Transverse colon (tissue), 4 donors: ENCODE data around the gene EFCAB11. TPM values are rescaled to one million over a fixed set of nuclear protein-coding genes. Genes with fewer than 3 reads are reported as not detected.

Source experiments
- DNase-seq: peaks from one replicate; pipeline ENCODE4 v3.0.0-alpha.2; 2019
- H3K27ac ChIP-seq, 4 donors: fragments of 200-600 bp; sonication (generic); 2 replicates each; pipeline ENCODE4 v1.5.1; 2016 to 2018; ENCODE audit warnings: inconsistent platforms in 4 of 4
- H3K27me3 ChIP-seq: fragments of 200-600 bp; sonication (generic); 2 replicates; pipeline ENCODE4 v1.5.1; 2017; ENCODE audit warnings: inconsistent platforms
- H3K36me3 ChIP-seq, 4 donors: fragments of 200-600 bp; sonication (generic); 2 replicates each; pipeline ENCODE4 v1.5.1; 2017 to 2019; ENCODE audit warnings: inconsistent platforms in 4 of 4
- H3K4me1 ChIP-seq, 4 donors: fragments of 200-600 bp; sonication (generic); 2 replicates each; pipeline ENCODE4 v1.5.1; 2017 to 2020; ENCODE audit warnings: inconsistent platforms in 4 of 4
- H3K4me3 ChIP-seq, 4 donors: fragments of 200-600 bp; sonication (generic); 1 replicate in 1 of 4; 2 replicates in 3 of 4; pipeline versions ENCODE4 v1.5.1 to v1.6.1; 2017 to 2019; ENCODE audit warnings: inconsistent platforms in 4 of 4
- H3K9me3 ChIP-seq, 2 donors: fragments of 200-600 bp; sonication (generic); 2 replicates each; pipeline ENCODE4 v1.5.1; 2017 to 2019; ENCODE audit warnings: inconsistent platforms in 2 of 2
- EP300 ChIP-seq: sonication (generic); formaldehyde crosslinking; IDR thresholded peaks from one replicate; pipeline ENCODE4 v1.6.1; 2017; ENCODE audit warnings: antibody characterized with exemption, low read depth
- POLR2A ChIP-seq: fragments of 450-650 bp; IDR thresholded peaks from one replicate; pipeline ENCODE4 v1.6.1; 2016; ENCODE audit warnings: antibody characterized with exemption, mild to moderate bottlenecking, moderate library complexity
- POLR2AphosphoS5 ChIP-seq, 3 donors: sonication (generic); formaldehyde crosslinking; IDR thresholded peaks; one replicate each; pipeline ENCODE4 v1.6.1; 2016; ENCODE audit warnings: antibody characterized with exemption in 3 of 3
- WGBS, 2 donors: methylation state at CpG; one replicate each; pipeline ENCODE4 v1.1.5; 2018; ENCODE audit warnings: low coverage in 1 of 2; 5-methylcytosine and 5-hydroxymethylcytosine counted together
- in situ Hi-C, 4 donors: fragments of 200-750 bp; cut with MboI; loops; one replicate each; pipeline versions ENCODE4 v1.15.0 to v1.15.1; 2017; ENCODE audit warnings: low sequenced_read_pairs in 3 of 4, low pct_ligation_motif_present in 1 of 4, low pct_unique_long_range_greater_than_20kb in 1 of 4
- intact Hi-C: fragments of 100-400 bp; cut with DNase I; formaldehyde crosslinking; loops from one replicate; pipeline ENCODE4 v1.15.1; 2023; ENCODE audit warnings: low total_unique reads
- total RNA-seq, 4 donors: library from RNA; depleted of rRNA; stranded (reverse); fragments of >200 nt; gene quantifications; one replicate each; pipeline ENCODE4 v1.1.0, GENCODE V29; 2016
- TF ChIP-seq, protein P1 (sequence below), 5 experiments: fragments of 200-600 bp in 3 of 5; fragments of 450-650 bp in 2 of 5; sonication (generic) in 3 of 5; IDR thresholded peaks; 1 replicate in 2 of 5; 2 replicates in 3 of 5; pipeline ENCODE4 v1.5.1; 2016 to 2017; ENCODE audit warnings: antibody characterized with exemption in 5 of 5, inconsistent platforms in 3 of 5, mild to moderate bottlenecking in 2 of 5, moderate library complexity in 1 of 5

EFCAB11 gene
- total RNA-seq, 4 donors from 2014 or later = 6.0 to 6.7 TPM; not detected in 2

DNA sequence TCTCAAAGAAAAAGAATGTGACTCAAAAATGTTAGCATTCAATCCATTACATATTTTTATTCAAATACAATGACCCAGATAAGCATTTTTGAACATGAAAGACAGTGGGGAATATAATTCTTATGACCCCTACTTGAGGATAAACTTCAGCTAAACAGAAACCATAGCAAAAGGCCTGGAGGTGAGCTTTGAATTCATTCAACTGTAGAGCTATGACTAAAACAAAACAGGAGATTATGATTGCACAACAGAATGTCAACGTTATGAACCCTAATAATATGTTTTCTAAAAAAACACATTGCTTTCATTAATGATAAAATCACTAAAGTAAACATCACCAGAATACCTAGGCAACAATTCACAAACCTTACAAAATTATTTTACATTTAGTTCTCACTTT, 27.8 kb downstream of the EFCAB11 start:
- 27 to 36% methylated on average over 1 of the region's 1 CpG for WGBS, 2 donors
- TF ChIP-seq EP300 (no peak), POLR2AphosphoS5 (IDR thresholded peaks at IDR 0.05) (no peak), POLR2A (no peak)
- TF ChIP-seq, protein P1, sequence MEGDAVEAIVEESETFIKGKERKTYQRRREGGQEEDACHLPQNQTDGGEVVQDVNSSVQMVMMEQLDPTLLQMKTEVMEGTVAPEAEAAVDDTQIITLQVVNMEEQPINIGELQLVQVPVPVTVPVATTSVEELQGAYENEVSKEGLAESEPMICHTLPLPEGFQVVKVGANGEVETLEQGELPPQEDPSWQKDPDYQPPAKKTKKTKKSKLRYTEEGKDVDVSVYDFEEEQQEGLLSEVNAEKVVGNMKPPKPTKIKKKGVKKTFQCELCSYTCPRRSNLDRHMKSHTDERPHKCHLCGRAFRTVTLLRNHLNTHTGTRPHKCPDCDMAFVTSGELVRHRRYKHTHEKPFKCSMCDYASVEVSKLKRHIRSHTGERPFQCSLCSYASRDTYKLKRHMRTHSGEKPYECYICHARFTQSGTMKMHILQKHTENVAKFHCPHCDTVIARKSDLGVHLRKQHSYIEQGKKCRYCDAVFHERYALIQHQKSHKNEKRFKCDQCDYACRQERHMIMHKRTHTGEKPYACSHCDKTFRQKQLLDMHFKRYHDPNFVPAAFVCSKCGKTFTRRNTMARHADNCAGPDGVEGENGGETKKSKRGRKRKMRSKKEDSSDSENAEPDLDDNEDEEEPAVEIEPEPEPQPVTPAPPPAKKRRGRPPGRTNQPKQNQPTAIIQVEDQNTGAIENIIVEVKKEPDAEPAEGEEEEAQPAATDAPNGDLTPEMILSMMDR (IDR thresholded peaks at IDR 0.05) = no peak
- in situ Hi-C loops = no loop called here

DNA sequence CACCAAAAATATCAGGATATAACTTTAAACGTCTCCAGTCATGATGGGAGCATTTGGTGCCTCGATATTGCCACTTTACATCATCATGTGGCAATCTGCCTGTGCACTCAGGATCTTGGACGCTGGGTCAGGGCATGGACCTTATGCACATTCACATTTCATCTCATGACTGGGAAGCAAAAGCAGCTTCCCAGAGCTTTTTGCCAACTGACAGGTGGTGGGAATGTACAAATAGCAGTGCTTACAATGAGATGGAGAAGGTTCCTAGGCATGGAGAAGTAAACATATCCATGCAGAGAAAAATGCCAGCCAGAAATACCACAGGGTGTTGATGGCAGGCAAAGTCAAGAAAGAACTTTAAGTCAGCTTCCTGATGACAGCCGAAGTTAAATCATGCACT, 30.3 kb downstream of the EFCAB11 start:
- no peaks in the 10 kb centered on the region for H3K36me3 ChIP-seq

More for the DNA sequence above, 27.8 kb downstream of the EFCAB11 start:
- Histone ChIP-seq H3K9me3 (no peaks in the 10 kb centered on the region), H3K27me3 (no peaks in the 10 kb centered on the region), H3K4me3 (no peak overlapping the region), H3K4me1 (no peaks in the 10 kb centered on the region), H3K27ac (no peak overlapping the region), H3K36me3 (no peaks in the 10 kb centered on the region)
- DNase-seq = no peak
- intact Hi-C loops = no loop called here

DNA sequence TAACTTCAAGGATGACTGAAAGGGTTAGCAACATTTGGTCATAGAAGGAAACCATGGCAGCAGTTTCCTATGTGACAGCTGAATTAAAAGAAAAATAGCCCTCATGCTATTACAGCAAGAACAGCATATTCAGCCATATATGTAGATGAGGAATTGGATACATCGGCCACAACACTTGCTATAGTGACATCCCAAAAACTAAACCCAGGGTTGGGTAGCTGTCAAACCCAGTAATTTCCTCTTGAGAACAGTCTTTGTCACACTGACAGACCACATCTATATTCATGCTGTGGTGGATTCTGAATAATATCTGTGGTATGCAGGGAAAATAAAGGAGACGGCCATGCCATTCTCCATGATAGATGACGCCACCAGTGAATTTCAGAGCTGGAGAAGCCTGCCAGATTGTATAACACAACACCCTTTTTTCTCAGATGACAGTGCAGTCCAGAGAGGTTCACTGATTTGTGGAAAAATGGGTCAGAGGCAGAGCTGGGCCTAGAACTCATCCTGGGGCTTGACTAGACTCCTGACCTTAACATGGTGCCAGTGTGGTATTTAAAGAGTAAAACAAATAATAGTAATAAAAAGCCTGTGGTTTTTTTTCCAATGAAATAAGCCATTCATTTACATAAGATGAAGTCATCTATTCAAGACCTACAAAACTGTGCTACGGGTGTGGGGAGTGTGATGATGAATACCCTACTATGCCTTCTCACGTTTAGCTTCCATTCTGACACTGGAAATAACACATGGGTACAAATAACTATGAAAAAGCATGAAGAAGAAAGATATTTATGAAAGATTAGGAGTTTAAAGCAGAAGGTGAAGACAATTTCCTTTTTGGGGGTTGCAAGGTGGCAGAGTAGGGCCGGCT, 32.3 kb downstream of the EFCAB11 start:
- WGBS, 2 donors = 89 to 93% methylated on average over 4 to 6 of the region's 6 CpGs
- in situ Hi-C loops = loop anchor here in 3 of 4 donors (25.0 kb wide), 6 partner anchors 310 to 885 kb away; partner anchors contain the start of gene FOXN3 (in 1 of the 3)
- Histone ChIP-seq H3K27me3 (no peaks in the 10 kb centered on the region), H3K4me1 (no peaks in the 10 kb centered on the region), H3K36me3 (no peaks in the 10 kb centered on the region), H3K9me3 (no peaks in the 10 kb centered on the region), H3K4me3 (no peak overlapping the region), H3K27ac (no peak overlapping the region)
- no peak for DNase-seq
- intact Hi-C loops = no loop called here
- TF ChIP-seq, protein P1 (IDR thresholded peaks at IDR 0.05) = no peak
- no peak for TF ChIP-seq EP300
- TF ChIP-seq POLR2AphosphoS5 (IDR thresholded peaks at IDR 0.05) = no peak
- TF ChIP-seq POLR2A = no peak

More for the DNA sequence above, 30.3 kb downstream of the EFCAB11 start:
- in situ Hi-C loops (loop anchor here in 3 of 4 donors (25.0 kb wide), 6 partner anchors 312 to 887 kb away; partner anchors contain the start of gene FOXN3 (in 1 of the 3)), intact Hi-C loops (no loop called here)
- H3K4me1 ChIP-seq = no peaks in the 10 kb centered on the region
- no peak for DNase-seq
- no peaks in the 10 kb centered on the region for H3K9me3 ChIP-seq
- H3K27ac ChIP-seq = no peak overlapping the region
- no peaks in the 10 kb centered on the region for H3K27me3 ChIP-seq
- TF ChIP-seq, protein P1 (IDR thresholded peaks at IDR 0.05) = no peak
- no peak for TF ChIP-seq POLR2AphosphoS5 (IDR thresholded peaks at IDR 0.05)
- no peak for TF ChIP-seq EP300
- TF ChIP-seq POLR2A = no peak
- 84 to 86% methylated on average over 3 to 4 of the region's 4 CpGs for WGBS, 2 donors
- no peak overlapping the region for H3K4me3 ChIP-seq

DNA sequence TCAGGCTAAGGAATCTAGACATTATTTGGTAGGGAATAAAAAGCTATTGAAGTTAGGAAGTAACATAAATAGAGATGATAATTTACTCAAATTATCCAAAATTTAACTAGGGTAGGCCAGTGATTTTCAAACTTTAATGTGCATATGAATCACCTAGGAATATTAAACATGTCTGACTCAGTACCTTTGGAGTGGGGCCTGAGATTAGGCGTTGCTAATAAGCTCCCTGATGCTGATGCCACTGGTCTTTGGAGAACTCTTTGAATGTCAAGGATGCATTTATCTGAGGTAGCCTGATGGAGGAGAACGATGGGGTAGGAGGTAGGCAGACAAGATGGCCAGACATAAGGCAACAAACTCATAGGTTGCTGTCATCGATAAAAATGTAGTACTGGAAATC, 33.2 kb downstream of the EFCAB11 start:
- 89 to 92% methylated on average over 3 of the region's 3 CpGs for WGBS, 2 donors
- DNase-seq = no peak
- in situ Hi-C loops = loop anchor here in 3 of 4 donors (25.0 kb wide), 6 partner anchors 309 to 884 kb away; partner anchors contain the start of gene FOXN3 (in 1 of the 3)

More for the DNA sequence above, 33.2 kb downstream of the EFCAB11 start:
- Histone ChIP-seq H3K9me3 (no peaks in the 10 kb centered on the region), H3K4me3 (no peak overlapping the region), H3K27me3 (no peaks in the 10 kb centered on the region), H3K4me1 (no peaks in the 10 kb centered on the region), H3K27ac (no peak overlapping the region), H3K36me3 (no peaks in the 10 kb centered on the region)
- intact Hi-C loops = no loop called here
- TF ChIP-seq POLR2AphosphoS5 (IDR thresholded peaks at IDR 0.05) (no peak), POLR2A (no peak), EP300 (no peak)
- TF ChIP-seq, protein P1 (IDR thresholded peaks at IDR 0.05) = no peak
